ENCODE measurements around the gene DAPP1. TPM values are rescaled to one million over a fixed set of nuclear protein-coding genes. Genes with fewer than 3 reads are reported as not detected.

The DAPP1 gene
- total and polyA plus RNA-seq, 10 of the 15 experiments (the other 5 are each of a cell fraction or from before 2014, with no cell fraction given), result 46.5 to 147 (median 74.2) TPM

GRCh38 chr4:99872570-99872969 is 55.9 kb downstream of the DAPP1 start:
- Histone ChIP-seq H3K9ac (ENCODE audit: control insufficient read depth, insufficient read depth, low read length) (no peak overlapping the region), H4K20me1 (ENCODE audit: control insufficient read depth, insufficient read depth) (no peaks in the 10 kb centered on the region), H3K4me1 (ENCODE audit: control insufficient read depth, insufficient read depth, low read length) (no peaks in the 10 kb centered on the region), H3K4me2 (ENCODE audit: control insufficient read depth, insufficient read depth) (no peak overlapping the region), H3K27ac (ENCODE audit: control insufficient read depth, insufficient read depth) (no peak overlapping the region), H3K36me3 (ENCODE audit: control insufficient read depth in 2 of 2, insufficient read depth in 2 of 2, low read length in 1 of 2) (peaks cover 9 to 21% of the 10 kb centered on the region in 2 experiments; a peak in 3 of 4 replicates), H3K27me3 (replicated peaks in 1 of 2; ENCODE audit: control insufficient read depth in 2 of 2, insufficient read depth in 2 of 2, low read length in 1 of 2) (no peaks in the 10 kb centered on the region), H2AFZ (ENCODE audit: control insufficient read depth, low read depth, low read length) (no peak overlapping the region), H3K9me3 (replicated peaks; ENCODE audit: control insufficient read depth, insufficient read depth, low read length) (no peaks in the 10 kb centered on the region), H3K79me2 (ENCODE audit: control insufficient read depth, insufficient read depth, low read length) (no peaks in the 10 kb centered on the region), H3K4me3 (no peak overlapping the region)
- no peak for DNase-seq (ENCODE audit: low read depth, low spot score)
- no peak for FAIRE-seq
- in situ Hi-C loops (cut with MboI), result loop anchor here (5.0 kb wide), 1 partner anchor 60 kb away; no protein-coding TSS in a partner anchor
- POLR2A ChIA-PET, result no interaction called here
- TF ChIP-seq TCF7 (IDR thresholded peaks at IDR 0.05; ENCODE audit: borderline replicate concordance) (no peak), ESRRA (IDR thresholded peaks at IDR 0.05; ENCODE audit: low read length) (no peak), ASH2L (IDR thresholded peaks at IDR 0.05; ENCODE audit: borderline replicate concordance, low read depth) (no peak), E2F4 (IDR thresholded peaks at IDR 0.05; ENCODE audit: low read depth, low read length) (no peak), SKIL (IDR thresholded peaks at IDR 0.05; ENCODE audit: low read depth, poor library complexity, severe bottlenecking) (no peak)
- intact Hi-C loops (cut with micrococcal nuclease; ENCODE audit: unreplicated experiment), result no loop called here
- no TSS peak for BruUV-seq (replicated peaks)
- SMC1A ChIA-PET (ENCODE audit: uncharacterized antibody, unreplicated experiment), result no interaction called here
- CTCF ChIA-PET, result no interaction called here
- ATAC-seq, result no peak
- RAD21 ChIA-PET (ENCODE audit: unreplicated experiment), result interaction anchor here (0.8 kb wide), 1 partner anchor 322 kb away, joined by 3 read pairs; no protein-coding TSS in a partner anchor
